ENCODE results near the gene SORCS2. TPM values are rescaled to one million over a fixed set of nuclear protein-coding genes. Genes with fewer than 3 reads are reported as not detected.

The SORCS2 gene
- total and polyA plus RNA-seq, 2 of the 13 experiments (the other 11 are each of a cell fraction or from before 2014, with no cell fraction given) = 0.82 to 1.0 TPM

DNA sequence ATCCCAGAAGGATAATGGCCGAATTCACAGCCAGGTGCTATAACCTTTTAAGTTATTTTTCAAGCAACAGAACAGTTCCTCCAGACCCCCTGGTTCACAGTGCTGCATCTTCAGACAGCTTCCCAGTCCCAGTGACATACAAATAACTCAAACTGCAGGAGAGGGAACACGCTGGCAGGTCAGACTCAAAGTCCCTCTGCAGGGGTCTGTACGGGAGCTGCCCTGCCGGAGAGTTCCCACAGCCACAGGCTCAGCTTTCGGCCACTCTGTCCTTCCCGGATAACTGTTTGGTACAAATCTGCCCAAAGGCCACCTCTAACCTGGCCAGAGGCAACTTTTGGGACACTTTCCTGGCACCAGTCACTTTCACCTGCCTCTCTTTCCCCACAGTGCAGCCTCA is 517.1 kb downstream of the SORCS2 start (continued):
- TF ChIP-seq, protein P1, sequence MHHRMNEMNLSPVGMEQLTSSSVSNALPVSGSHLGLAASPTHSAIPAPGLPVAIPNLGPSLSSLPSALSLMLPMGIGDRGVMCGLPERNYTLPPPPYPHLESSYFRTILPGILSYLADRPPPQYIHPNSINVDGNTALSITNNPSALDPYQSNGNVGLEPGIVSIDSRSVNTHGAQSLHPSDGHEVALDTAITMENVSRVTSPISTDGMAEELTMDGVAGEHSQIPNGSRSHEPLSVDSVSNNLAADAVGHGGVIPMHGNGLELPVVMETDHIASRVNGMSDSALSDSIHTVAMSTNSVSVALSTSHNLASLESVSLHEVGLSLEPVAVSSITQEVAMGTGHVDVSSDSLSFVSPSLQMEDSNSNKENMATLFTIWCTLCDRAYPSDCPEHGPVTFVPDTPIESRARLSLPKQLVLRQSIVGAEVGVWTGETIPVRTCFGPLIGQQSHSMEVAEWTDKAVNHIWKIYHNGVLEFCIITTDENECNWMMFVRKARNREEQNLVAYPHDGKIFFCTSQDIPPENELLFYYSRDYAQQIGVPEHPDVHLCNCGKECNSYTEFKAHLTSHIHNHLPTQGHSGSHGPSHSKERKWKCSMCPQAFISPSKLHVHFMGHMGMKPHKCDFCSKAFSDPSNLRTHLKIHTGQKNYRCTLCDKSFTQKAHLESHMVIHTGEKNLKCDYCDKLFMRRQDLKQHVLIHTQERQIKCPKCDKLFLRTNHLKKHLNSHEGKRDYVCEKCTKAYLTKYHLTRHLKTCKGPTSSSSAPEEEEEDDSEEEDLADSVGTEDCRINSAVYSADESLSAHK (CRISPR knock-in tag; IDR thresholded peaks at IDR 0.05; ENCODE audit: borderline replicate concordance) = no peak
- TF ChIP-seq TAF15 (IDR thresholded peaks at IDR 0.05; ENCODE audit: low read depth, low read length, poor library complexity, severe bottlenecking) (no peak), IRF9 (CRISPR knock-in tag; IDR thresholded peaks at IDR 0.05; ENCODE audit: borderline replicate concordance) (no peak)

GRCh38 chr4:7710126-7710525 is 517.8 kb downstream of the SORCS2 start:
- Histone ChIP-seq H3K9ac (ENCODE audit: insufficient read depth, low read depth, low read length) (no peak overlapping the region), H3K4me2 (ENCODE audit: low read depth, low read length) (no peak overlapping the region), H3K4me3 (replicated peaks in 1 of 3; ENCODE audit: insufficient read depth in 1 of 3, low read depth in 2 of 3, low read length in 3 of 3) (no peak overlapping the region), H3K9me3 (ENCODE audit: low read length) (no peaks in the 10 kb centered on the region), H4K20me1 (ENCODE audit: insufficient read depth, low read length) (no peaks in the 10 kb centered on the region), H3K79me2 (ENCODE audit: insufficient read depth, low read length) (no peaks in the 10 kb centered on the region), H2AFZ (ENCODE audit: low read length) (no peak overlapping the region), H3K27ac (ENCODE audit: extremely low read length, insufficient read depth, low read length) (no peak overlapping the region), H3K27me3 (ENCODE audit: control insufficient read depth in 1 of 2, insufficient read depth in 2 of 2, low read length in 2 of 2) (no peaks in the 10 kb centered on the region), H3K36me3 (replicated peaks in 1 of 2; ENCODE audit: control insufficient read depth in 1 of 2, insufficient read depth in 2 of 2, low read length in 2 of 2) (no peaks in the 10 kb centered on the region), H3K4me1 (ENCODE audit: insufficient read depth, low read length) (peaks cover 6% of the 10 kb centered on the region)
- no peak for ATAC-seq
- CTCF ChIA-PET (ENCODE audit: low intra/inter-chr PET ratio, low total read pairs) = no interaction called here
- no peak for TF ChIP-seq HNRNPUL1 (IDR thresholded peaks at IDR 0.05; ENCODE audit: low read depth, low read length)
- no peak for TF ChIP-seq MED8 (CRISPR knock-in tag; IDR thresholded peaks at IDR 0.05; ENCODE audit: insufficient replicate concordance)
- TF ChIP-seq BHLHE40 (IDR thresholded peaks at IDR 0.05; ENCODE audit: low read length) = no peak
- TF ChIP-seq ZNF879 (CRISPR knock-in tag; IDR thresholded peaks at IDR 0.05) = no peak
- no peak for TF ChIP-seq ZNF619 (CRISPR knock-in tag; IDR thresholded peaks at IDR 0.05)
- no peak for TF ChIP-seq MTA1 (CRISPR knock-in tag; IDR thresholded peaks at IDR 0.05; ENCODE audit: borderline replicate concordance)
- TF ChIP-seq AGO1 (IDR thresholded peaks at IDR 0.05; ENCODE audit: low read depth, low read length, poor library complexity, severe bottlenecking) = no peak
- TF ChIP-seq CBX2 (IDR thresholded peaks at IDR 0.05; ENCODE audit: low read depth, low read length) = no peak
- TF ChIP-seq CBX2 (CRISPR knock-in tag; IDR thresholded peaks at IDR 0.05; ENCODE audit: low read depth) = no peak
- no peak for TF ChIP-seq DPF2 (CRISPR knock-in tag; IDR thresholded peaks at IDR 0.05; ENCODE audit: borderline replicate concordance, low read depth)
- DNase-seq (ENCODE audit: low spot score) = no peak
- in situ Hi-C loops (cut with HindIII; ENCODE audit: extremely low pct_ligation_motif_present, low pct_unique_long_range_greater_than_20kb) = no loop called here
- POLR2A ChIA-PET = no interaction called here
- intact Hi-C loops (cut with micrococcal nuclease; ENCODE audit: unreplicated experiment) = no loop called here
- BruUV-seq (replicated peaks) = no TSS peak
- 91% methylated on average over 4 of the region's 11 CpGs for WGBS (ENCODE audit: low lambda C conversion rate)
- FAIRE-seq = no peak
